Ecto neural progenitor cell (in vitro differentiated cells): ENCODE results near the gene ULK2.
"Not testable (repeated sequence)": the region's sequence is repeated elsewhere in the genome, so short reads cannot be mapped to it uniquely, and the experiment has no call there.

Source experiments
- DNase-seq: peaks from one replicate; pipeline ENCODE4 v3.0.0-alpha.2; 2018; ENCODE audit warnings: low spot score

Gene ULK2

GRCh38 chr17:19766421-19767270, 101.1 kb downstream of the ULK2 start:
- DNase-seq, result peak; percentile 92

DNA sequence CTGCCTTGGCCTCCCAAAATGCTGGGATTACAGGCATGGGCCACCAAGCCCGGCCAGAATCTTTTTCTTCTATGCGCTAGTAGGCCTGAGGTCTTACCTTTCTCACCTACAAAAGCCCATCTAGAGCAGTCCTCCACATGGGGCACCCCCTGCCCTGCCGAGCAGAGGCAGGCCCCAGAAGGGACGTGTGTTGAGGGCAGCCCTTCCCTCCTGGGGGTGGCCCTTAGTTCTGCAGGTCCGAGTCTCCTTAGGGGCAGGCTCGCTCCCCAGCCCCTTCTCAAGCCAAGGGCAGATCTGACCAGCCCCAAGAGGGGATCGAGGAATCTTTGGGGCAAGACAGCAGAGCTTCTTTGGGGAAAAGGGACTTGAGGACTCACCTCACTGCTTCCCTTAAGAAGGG, 101.7 kb downstream of the ULK2 start:
- DNase-seq, result no peak

- not testable (repeated sequence) for DNase-seq
Observed at GRCh38 chr17:19763991-19764390, 103.7 kb downstream of the ULK2 start.

GRCh38 chr17:19763416-19763815, 104.3 kb downstream of the ULK2 start:
- DNase-seq, result peak; percentile 43

GRCh38 chr17:19762515-19762961, 105.2 kb downstream of the ULK2 start:
- peak; percentile 91 for DNase-seq

- DNase-seq, result no peak
Observed at GRCh38 chr17:19760746-19761145, 107.0 kb downstream of the ULK2 start.

DNA sequence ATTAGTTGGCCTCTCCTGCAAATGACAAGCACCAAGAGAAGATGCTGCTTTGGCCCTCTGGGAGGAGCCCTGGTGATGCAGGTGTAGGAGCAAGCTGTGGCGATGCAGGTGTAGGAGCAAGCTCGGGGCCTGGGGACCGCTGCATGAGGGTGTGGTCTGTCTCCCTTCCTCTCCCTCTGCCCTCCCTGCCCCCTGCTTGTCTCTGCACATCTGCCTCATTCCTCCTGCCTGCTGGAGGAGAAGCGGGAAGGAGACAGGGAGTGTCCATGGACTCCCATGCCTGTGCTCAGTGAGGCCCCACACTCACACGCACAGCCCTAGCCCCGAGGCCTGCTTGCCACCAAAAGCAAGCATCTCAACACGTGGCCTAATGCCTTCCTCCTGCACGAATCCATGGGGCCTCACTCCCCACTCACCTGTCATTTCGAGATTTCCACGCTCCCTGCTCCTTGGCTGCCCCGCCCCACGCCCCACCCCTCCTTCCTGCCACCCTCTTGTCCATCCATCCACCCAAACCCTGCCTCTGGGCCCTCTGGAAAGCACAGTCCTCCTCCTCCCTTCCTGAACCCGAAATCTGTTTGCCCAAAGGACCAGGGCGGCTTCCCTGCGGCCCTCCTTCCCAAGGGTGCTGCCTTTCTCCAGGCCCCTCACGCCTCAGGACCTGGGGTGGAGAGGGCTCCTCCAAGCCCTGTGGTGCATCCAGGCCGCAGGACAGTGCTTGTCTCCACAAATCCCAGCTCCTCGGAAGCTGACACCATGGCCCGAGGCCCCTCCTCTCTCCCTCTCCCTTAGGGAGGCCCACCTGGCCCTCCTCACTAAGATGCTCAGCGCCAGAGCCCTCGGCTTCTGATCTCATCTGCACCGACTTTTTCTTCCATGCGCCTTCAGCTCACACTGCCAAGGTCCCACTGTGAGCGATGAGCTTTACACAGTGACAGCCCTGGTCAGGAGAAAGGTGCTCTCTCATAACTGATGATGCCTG, 107.9 kb downstream of the ULK2 start:
- DNase-seq, result no peak

DNA sequence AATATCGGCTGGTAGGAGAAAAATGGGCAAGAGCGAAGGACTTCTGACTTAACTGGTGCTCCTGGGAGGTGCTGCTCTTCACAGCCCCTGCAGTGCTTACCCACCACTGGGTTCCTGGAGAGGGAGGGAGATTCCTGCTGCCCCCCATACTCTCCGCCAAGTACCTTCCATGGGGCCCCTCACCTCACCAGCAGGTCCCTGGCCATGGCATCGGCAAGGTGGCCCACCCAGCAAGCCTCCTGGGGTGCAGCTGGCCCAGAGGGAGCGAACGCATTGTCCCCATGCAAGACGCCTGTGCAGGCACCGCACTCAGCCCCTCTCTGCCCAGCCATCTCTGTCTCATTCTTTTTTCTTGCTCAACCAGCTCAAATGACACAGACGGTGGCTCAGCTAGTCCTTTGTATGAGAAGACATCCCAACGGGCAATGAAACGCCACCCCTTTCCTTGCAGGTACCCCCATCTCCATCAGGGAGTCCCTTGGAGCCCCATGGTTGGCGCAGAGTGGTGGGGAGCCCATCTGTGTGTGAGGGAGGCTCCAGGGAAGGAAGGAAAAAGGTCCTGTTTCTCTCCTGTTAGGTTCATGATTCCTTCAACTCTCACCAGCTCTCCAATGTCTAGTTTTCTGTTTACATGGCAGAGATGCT, 110.1 kb downstream of the ULK2 start:
- DNase-seq, result no peak

- no peak for DNase-seq
Observed at GRCh38 chr17:19756546-19756945, 111.2 kb downstream of the ULK2 start.

DNA sequence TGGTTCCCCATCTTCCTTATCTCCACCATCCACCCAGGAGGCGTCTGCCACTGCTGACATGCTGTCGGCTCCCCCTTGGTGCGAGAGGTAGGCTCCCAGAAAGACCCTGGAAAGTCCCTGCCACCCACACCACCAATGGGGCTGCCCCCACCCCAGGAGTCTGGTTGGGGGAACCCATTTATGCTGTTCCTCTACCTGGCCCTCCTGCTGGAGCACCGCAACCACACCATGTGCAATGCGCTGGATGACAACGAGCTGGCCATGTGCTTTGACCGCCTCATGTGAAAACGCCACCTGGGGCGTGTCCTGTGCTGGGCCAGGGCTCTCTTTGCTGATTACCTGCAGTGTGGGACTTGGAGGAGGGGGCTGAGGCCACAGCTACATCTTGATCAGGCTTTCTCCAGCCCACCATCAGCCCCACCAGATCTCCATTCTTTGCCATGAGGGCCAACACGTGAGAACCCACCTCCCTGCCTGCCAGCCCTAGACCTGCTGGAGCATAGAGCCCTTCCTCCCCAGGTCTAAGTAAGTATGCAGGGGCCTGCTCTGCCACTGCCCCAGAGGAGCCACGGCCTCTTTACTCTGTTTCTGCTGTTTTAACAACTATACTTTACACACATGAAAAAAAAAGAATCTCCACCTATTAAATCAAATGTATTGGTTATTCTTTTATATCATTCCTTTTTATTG, 111.8 kb downstream of the ULK2 start:
- no peak for DNase-seq

GRCh38 chr17:19755392-19755791, 112.3 kb downstream of the ULK2 start:
- DNase-seq, result no peak

- no peak for DNase-seq
Observed at GRCh38 chr17:19753661-19754463, 113.9 kb downstream of the ULK2 start.

- DNase-seq, result no peak
Observed at GRCh38 chr17:19753051-19753509, 114.7 kb downstream of the ULK2 start.

DNA sequence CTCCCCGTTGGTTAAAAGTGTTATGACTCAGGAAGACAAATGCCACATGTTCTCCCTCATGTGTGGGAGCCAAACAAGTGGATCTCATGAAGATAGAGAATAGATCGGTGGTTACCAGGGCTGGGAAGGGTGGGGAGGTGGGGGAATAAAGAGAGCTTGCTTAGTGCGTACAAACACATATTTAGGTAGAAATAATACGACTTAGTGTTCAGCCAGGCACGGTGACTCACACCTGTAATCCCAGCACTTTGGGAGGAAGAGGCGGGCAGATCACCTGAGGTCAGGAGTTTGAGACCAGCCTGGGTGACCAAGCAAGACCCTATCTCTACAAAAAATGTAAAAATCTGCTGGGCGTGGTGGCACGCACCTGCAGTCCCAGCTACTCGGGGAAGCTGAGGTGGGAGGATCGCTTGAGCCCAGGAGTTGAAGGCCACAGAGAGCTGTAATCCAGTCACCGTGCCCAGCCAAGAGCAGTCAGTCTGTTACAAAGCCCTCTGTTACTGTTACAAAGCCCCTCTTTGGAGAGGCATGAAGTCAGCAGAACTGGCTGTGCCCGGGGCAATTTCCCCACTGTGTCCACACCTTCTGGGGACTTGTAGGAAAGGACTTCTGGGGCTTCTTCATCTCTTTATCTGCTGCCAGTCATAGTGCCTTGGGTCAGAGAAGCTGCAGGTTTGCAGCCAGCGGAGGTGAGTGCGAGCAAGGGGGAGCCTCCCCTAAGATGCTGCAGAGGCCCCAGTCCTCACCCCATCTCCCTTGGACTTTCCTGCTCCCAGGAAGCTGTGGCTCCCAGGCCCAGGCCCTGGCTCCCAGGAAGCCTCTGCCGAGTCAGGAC, 115.3 kb downstream of the ULK2 start:
- no peak for DNase-seq

DNA sequence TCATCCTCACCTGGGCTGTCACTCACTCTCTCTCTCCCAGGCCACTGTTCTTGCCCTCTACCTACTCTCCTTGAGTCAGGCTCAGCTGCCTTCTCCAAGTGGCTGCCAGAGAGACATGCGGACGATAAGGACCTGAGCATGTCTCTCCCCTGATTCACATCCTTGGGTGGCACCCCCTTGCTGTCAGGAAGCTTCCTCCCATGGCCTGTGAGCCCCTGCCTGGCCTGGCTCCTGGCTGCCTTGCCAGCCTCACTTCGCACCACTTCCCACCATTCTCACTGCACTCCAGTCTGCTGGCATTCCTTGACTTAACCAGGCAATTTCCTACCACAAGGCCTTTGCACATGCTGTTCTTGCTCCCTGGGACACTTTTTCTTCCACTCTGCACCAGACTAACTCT, 116.9 kb downstream of the ULK2 start:
- DNase-seq, result no peak

DNA sequence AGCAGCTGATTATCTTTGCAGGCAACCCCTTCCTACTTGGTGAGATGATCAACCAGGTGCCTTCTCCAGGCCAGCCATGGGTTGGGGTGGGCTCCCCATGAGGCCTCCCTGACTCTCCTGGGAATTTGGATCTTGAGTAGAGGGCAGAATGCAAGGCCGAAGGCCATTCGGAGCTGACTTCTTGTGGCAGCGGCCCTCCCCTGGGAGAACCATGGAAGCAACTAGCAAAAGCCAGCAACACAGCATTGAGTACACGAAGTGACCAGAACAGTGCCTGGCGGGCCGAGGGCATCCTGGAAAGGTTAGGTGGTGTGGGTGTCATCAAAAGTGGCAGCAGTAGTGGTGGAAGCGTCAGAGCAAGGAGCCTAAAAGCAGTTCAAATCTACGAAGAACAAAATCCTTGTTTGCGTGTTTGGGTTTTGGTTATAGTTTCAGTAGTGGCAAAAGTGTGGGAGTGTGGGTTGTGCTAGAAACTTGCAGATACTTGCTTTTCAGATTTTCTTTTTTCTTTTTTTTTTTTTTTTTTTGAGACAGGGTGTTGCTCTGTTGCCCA, 117.6 kb downstream of the ULK2 start:
- DNase-seq, result no peak

DNA sequence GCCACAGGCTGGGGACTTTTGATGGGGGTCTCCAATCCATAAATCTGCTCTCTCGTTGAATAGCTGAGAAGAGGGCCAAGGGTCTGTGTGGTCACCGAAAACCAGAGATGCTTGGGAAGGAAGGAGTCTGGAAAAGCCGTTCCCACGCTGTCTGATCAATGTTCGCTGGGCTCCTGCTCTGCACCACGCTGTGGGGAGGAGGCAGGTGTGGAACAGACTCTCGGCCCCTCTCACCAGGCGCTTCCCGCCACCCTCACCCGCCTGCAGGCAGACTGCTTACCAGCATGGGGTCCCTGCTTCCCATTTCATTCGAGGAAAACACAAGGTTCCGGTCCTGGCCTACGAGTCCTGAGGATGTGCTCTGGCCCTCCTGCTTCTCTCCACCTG, 118.9 kb downstream of the ULK2 start:
- no peak for DNase-seq

DNA sequence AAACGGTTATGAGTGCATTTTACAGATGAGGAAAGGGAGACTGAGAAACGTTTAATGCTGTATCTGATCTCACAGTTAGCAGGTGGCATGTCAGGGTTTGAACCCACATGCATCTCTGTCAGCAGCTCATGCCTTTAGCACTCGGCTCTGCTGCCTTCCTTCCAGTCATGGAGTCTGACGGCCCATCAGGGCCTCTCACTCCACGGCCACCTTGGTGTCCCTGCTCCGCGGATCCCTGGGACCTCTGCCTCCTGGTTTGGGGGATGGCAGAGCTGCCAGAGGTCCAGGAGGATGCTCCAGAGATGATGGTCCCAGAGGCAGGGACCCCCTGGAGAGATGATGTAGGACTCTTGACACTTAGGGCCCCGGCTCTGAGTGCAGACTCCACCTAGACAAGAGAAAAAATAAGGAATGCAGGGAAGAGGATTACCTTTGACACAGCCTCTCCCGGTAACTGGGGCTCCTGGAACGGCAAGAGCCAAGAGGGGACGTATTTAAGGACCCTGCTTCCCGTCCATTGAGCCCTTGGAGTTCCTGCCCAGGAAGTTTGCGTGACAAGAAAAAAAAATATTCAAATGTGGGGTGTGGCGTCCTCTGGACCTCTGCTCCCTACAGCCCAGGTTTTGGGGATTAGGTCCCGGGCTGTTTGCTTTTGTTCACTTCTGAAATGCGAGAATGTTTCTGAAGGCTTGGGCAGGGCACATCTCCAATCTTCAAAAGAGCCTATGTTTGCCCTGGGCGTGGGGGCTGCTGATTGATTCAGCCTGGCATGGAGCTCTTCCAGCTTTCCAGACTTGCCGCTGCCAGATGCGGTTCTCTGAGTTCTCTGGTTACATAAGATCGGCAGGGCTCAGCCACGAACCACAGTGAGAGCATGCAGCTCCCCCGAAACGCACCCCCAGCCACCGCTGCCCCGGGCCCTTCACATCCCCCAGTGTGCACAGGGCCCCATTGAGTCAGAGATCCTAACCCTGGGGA, 119.6 kb downstream of the ULK2 start, which contains the start of gene ALDH3A1:
Gene ALDH3A1 (minus strand): TSS at position 470 of the 978 bp plus-strand sequence. CDS start 3,169 bp downstream, outside the sequence.
- no peak for DNase-seq
